Spleen (tissue), 11 donors: ENCODE data around the gene WNT2B. TPM values are rescaled to one million over a fixed set of nuclear protein-coding genes. Genes with fewer than 3 reads are reported as not detected.
A peak's percentile ranks its signal among the peaks of the same experiment; 100 is the strongest.

Experiments
- DNase-seq: peaks from one replicate; pipeline ENCODE4 v3.0.0-alpha.2; 2020
- H3K27ac ChIP-seq, 8 donors: fragments of 200-600 bp; sonication (generic) in 7 of 8; 1 replicate in 4 of 8; 2 replicates in 4 of 8; pipeline versions ENCODE4 v1.5.0 to v1.8.0; 2016 to 2021; ENCODE audit warnings: inconsistent platforms in 4 of 8, mild to moderate bottlenecking in 4 of 8, moderate library complexity in 1 of 8
- H3K27me3 ChIP-seq, 7 donors: fragments of 200-600 bp; sonication (generic) in 6 of 7; replicated peaks in 1 of 7; 1 replicate in 4 of 7; 2 replicates in 3 of 7; pipeline versions ENCODE4 v1.5.0 to v1.8.0; 2016 to 2021; ENCODE audit warnings: inconsistent platforms in 3 of 7, mild to moderate bottlenecking in 1 of 7
- H3K36me3 ChIP-seq, 6 donors: fragments of 200-600 bp; sonication (generic) in 5 of 6; 1 replicate in 4 of 6; 2 replicates in 2 of 6; pipeline versions ENCODE4 v1.5.0 to v1.8.0; 2016 to 2021; ENCODE audit warnings: inconsistent platforms in 2 of 6
- H3K4me1 ChIP-seq, 6 donors: fragments of 200-600 bp; sonication (generic) in 5 of 6; 1 replicate in 3 of 6; 2 replicates in 3 of 6; pipeline versions ENCODE4 v1.5.0 to v1.8.0; 2016 to 2021; ENCODE audit warnings: inconsistent platforms in 3 of 6
- H3K4me3 ChIP-seq, 8 donors: fragments of 200-600 bp; sonication (generic) in 7 of 8; 1 replicate in 4 of 8; 2 replicates in 4 of 8; pipeline versions ENCODE4 v1.5.0 to v1.8.0; 2016 to 2021; ENCODE audit warnings: inconsistent platforms in 4 of 8, mild to moderate bottlenecking in 4 of 8, moderate library complexity in 2 of 8
- H3K9me3 ChIP-seq, 8 donors: fragments of 200-600 bp; sonication (generic) in 7 of 8; 1 replicate in 4 of 8; 2 replicates in 4 of 8; pipeline versions ENCODE4 v1.5.0 to v1.8.0; 2016 to 2021; ENCODE audit warnings: inconsistent platforms in 4 of 8
- POLR2A ChIP-seq, 3 donors: fragments of 450-650 bp; IDR thresholded peaks; one replicate each; pipeline ENCODE4 v1.5.1; 2017; ENCODE audit warnings: antibody characterized with exemption in 3 of 3, mild to moderate bottlenecking in 1 of 3
- POLR2AphosphoS5 ChIP-seq, 3 donors: sonication (generic); formaldehyde crosslinking; IDR thresholded peaks; one replicate each; pipeline ENCODE4 v1.5.1; 2017; ENCODE audit warnings: antibody characterized with exemption in 3 of 3
- WGBS, 5 donors: extraction: QIAGEN DNeasy Blood & Tissue Kit in 3 of 5; methylation state at CpG; one replicate each; pipeline versions ENCODE4 v1.1.5 to v1.1.7; 2013 to 2018; 5-methylcytosine and 5-hydroxymethylcytosine counted together
- intact Hi-C: fragments of 100-400 bp; cut with DNase I; formaldehyde crosslinking; loops from one replicate; pipeline ENCODE4 v1.15.0; 2023; ENCODE audit warnings: low total_unique reads
- polyA plus RNA-seq, 3 donors: library from polyadenylated mRNA; stranded (reverse); fragments of 200-250 nt; gene quantifications; one replicate each; pipeline ENCODE4 v1.2.1, GENCODE V29; 2013
- total RNA-seq, 7 donors: library from RNA; depleted of rRNA in 3 of 7; stranded (reverse); fragments of >200 nt in 3 of 7; fragmentation: NEBNext Ultra II Directional in 4 of 7; extraction: Animal tissue kit (Norgen Biotek cat#: 25700) in 4 of 7; gene quantifications; one replicate each; pipeline versions ENCODE4 v1.1.0 to v1.2.1, GENCODE V29; 2016 to 2021
- TF ChIP-seq, protein P1 (sequence below), 11 experiments: fragments of 200-600 bp in 7 of 11; fragments of 450-650 bp in 4 of 11; sonication (generic) in 4 of 11; IDR thresholded peaks in 8 of 11; conservative IDR thresholded peaks in 3 of 11; 1 replicate in 7 of 11; 2 replicates in 4 of 11; pipeline versions ENCODE4 v1.4.0 to v1.8.0; 2016 to 2021; ENCODE audit warnings: antibody characterized with exemption in 11 of 11, inconsistent platforms in 4 of 11, mild to moderate bottlenecking in 1 of 11
- donor health status: healthy with polysubstance abuse.
- donor health status: DM: no; HTN: no; CAD: no; lungs with moderate emphysema.
- donor health status: DM: no; HTN: no; CAD: no.
- donor health status: Bipolar disorder and iron deficiency.
- donor health status: healthy.
- donor health status: DM: no; HTN: no; CAD: no.
- donor health status: DM: yes; HTN: yes; CAD: no.

WNT2B gene
- total and polyA plus RNA-seq, 10 donors: 0.36 to 5.8 (median 1.1) TPM

DNA sequence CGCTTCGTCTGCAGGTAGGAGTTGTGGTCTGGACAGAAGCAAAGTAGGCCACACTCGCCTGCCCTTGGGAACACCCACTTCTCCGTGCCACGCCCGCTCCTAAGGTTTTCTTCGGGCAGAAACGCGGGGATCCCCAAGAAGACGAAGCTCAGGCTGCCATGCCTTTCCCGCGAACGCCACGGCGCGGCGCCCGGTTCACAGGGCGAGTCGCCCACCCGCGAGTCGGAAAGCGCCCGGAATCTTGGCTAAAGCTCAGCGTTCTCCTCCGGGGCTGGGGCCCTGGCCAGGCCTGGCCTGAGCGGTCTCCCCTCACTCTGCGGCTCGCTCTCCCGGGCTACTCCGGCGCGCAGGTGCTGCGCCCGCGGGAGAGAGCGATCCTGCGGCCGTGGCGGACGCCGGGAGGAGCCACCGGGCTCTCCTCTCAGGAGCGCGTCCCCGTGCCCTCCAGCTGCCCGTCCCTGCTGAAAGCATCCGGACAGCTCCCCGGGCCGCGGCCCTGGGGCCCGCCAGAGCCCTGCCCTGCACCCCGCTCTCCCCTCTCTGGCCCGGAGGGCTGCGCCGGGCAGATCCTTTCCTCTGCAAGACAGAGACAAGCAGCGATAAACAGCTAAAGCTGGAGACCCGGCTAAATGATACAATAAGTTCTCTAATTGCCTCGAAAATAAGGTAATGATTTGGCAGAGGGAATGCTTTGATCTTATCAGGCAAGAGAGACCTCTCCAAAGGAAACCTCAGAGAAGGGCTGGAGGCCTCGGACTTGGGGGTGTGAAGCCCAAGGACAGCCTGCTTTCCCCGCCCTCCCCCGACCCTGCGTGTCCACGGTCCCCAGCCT is 6.7 kb upstream of the WNT2B start:
- peak; percentile 88 for DNase-seq
- Histone ChIP-seq H3K36me3 (no peaks in the 10 kb centered on the region), H3K27me3 (peaks cover 0 to 88% (median 20%) of the 10 kb centered on the region in 7 donors), H3K27ac (peak overlapping the region in 1 of 8 donors; percentile 14), H3K4me1 (peaks cover 0 to 18% (median 15%) of the 10 kb centered on the region in 6 donors), H3K4me3 (peak overlapping the region; percentile 36 to 74 (median 48)), H3K9me3 (no peaks in the 10 kb centered on the region)
- TF ChIP-seq, protein P1, sequence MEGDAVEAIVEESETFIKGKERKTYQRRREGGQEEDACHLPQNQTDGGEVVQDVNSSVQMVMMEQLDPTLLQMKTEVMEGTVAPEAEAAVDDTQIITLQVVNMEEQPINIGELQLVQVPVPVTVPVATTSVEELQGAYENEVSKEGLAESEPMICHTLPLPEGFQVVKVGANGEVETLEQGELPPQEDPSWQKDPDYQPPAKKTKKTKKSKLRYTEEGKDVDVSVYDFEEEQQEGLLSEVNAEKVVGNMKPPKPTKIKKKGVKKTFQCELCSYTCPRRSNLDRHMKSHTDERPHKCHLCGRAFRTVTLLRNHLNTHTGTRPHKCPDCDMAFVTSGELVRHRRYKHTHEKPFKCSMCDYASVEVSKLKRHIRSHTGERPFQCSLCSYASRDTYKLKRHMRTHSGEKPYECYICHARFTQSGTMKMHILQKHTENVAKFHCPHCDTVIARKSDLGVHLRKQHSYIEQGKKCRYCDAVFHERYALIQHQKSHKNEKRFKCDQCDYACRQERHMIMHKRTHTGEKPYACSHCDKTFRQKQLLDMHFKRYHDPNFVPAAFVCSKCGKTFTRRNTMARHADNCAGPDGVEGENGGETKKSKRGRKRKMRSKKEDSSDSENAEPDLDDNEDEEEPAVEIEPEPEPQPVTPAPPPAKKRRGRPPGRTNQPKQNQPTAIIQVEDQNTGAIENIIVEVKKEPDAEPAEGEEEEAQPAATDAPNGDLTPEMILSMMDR (IDR thresholded peaks at IDR 0.05 in 8 of 11, conservative IDR thresholded peaks at IDR 0.05 in 3 of 11): peak; percentile 30 to 73 (median 59)
- TF ChIP-seq POLR2AphosphoS5 (IDR thresholded peaks at IDR 0.05) (peak; percentile 24 to 73 (median 46)), POLR2A (IDR thresholded peaks at IDR 0.05) (no peak)
- intact Hi-C loops: no loop called here
- WGBS, 5 donors: 3 to 7% (median 3%) methylated on average over 21 to 65 of the region's 65 CpGs

DNA sequence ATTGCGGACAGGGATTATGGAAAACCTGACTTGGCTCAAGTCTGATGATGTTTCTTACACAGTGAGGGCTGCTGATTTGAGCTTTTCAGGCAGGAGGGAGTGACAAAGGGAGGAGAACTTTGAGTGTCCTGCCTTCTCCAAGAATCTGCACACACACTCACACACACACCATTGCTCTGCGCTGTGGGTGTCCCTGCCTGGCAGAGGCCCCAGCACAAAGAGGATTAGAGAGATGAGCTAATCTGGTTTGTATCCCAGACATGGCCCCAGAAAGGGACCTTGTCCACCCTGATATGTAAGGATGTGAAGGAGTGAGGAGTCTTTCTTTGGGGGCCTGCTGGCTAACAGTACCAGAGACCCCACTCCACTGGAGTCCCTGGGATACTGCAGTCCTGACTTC is 5.9 kb upstream of the WNT2B start:
- no peak for DNase-seq
- H3K27me3 ChIP-seq: peaks cover 0 to 93% (median 28%) of the 10 kb centered on the region in 7 donors
- no peak overlapping the region for H3K27ac ChIP-seq
- H3K4me3 ChIP-seq: no peak overlapping the region
- H3K36me3 ChIP-seq: no peaks in the 10 kb centered on the region
- intact Hi-C loops: no loop called here
- WGBS, 5 donors: 63 to 84% (median 75%) methylated on average over 2 of the region's 2 CpGs
- no peak for TF ChIP-seq POLR2A (IDR thresholded peaks at IDR 0.05)
- no peak for TF ChIP-seq POLR2AphosphoS5 (IDR thresholded peaks at IDR 0.05)
- TF ChIP-seq, protein P1 (IDR thresholded peaks at IDR 0.05 in 8 of 11, conservative IDR thresholded peaks at IDR 0.05 in 3 of 11): no peak
- peaks cover 0 to 26% (median 20%) of the 10 kb centered on the region in 6 donors for H3K4me1 ChIP-seq
- no peaks in the 10 kb centered on the region for H3K9me3 ChIP-seq

DNA sequence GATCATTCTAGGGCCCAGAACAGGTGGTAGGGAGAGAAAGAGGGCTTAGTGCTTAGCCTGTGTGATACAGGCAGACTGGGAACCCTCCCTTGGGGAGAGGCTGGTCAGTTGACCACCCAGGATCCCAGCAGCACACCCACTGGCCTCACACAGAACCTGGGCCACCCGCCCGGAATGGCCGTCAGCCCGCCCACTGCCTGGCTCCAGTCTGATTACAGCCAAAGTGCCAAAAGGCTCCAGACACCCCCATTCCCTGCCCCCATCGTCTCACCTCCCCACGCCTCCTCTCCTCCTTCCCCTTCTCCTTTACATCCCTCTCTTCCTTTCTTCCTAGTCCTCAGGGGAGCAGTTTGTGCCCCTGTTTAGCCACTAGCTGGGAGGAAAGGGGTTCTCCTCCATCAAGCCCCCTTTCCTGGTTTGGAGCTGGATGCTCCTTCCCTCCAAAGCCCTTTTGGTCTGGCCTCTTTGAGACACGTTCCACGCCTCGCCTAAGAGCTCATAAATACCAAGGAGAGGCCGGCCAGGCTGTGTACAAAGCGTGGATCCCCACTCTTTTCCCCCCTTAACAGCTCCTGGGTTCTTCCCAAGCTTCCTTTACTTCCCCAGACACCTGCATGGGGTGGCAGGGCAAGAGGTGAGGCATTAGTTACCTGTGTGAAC is 4.6 kb upstream of the WNT2B start:
- Histone ChIP-seq H3K36me3 (no peaks in the 10 kb centered on the region), H3K27ac (no peak overlapping the region), H3K4me3 (no peak overlapping the region), H3K27me3 (peaks cover 0 to 97% (median 41%) of the 10 kb centered on the region in 7 donors), H3K4me1 (peaks cover 4 to 39% (median 32%) of the 10 kb centered on the region in 6 donors), H3K9me3 (no peaks in the 10 kb centered on the region)
- no peak for DNase-seq
- intact Hi-C loops: no loop called here
- no peak for TF ChIP-seq POLR2AphosphoS5 (IDR thresholded peaks at IDR 0.05)
- TF ChIP-seq, protein P1 (IDR thresholded peaks at IDR 0.05 in 8 of 11, conservative IDR thresholded peaks at IDR 0.05 in 3 of 11): no peak
- TF ChIP-seq POLR2A (IDR thresholded peaks at IDR 0.05): no peak
- 85 to 90% (median 87%) methylated on average over 11 of the region's 11 CpGs for WGBS, 5 donors
